Natural killer cell treated with Interleukin-12 subunit alpha and Interleukin-12 subunit beta and Interleukin-15 and Interleukin-18, amount 100 ng/mL, for 72 hours (primary cell): Measurements from ENCODE around the gene UBAC2. TPM values are rescaled to one million over a fixed set of nuclear protein-coding genes. Genes with fewer than 3 reads are reported as not detected.
A peak's percentile ranks its signal among the peaks of the same experiment; 100 is the strongest.

ENCODE experiments used
- ATAC-seq, 2 donors: fragments of 150-1000 bp; cut with Tn5 transposase in 1 of 2; sonication (Bioruptor Pico), chemical (Tn5 transposase) in 1 of 2; 2 replicates each; pipeline ENCODE4 v1.10.0; 2021
- DNase-seq: peaks from one replicate; pipeline ENCODE4 v3.0.0; 2022; ENCODE audit warnings: low spot score
- H3K27ac Mint-ChIP-seq, 2 donors: 1 replicate in 1 of 2; 2 replicates in 1 of 2; pipeline ENCODE4 v1.8.0; 2022; ENCODE audit warnings: mixed read lengths in 2 of 2, mild to moderate bottlenecking in 1 of 2, moderate library complexity in 1 of 2
- H3K27me3 Mint-ChIP-seq, 2 donors: 1 replicate in 1 of 2; 2 replicates in 1 of 2; pipeline ENCODE4 v1.8.0; 2022; ENCODE audit warnings: mixed read lengths in 2 of 2
- H3K36me3 Mint-ChIP-seq: one replicate; pipeline ENCODE4 v1.8.0; 2022; ENCODE audit warnings: mixed read lengths
- H3K4me1 Mint-ChIP-seq, 2 donors: 1 replicate in 1 of 2; 2 replicates in 1 of 2; pipeline ENCODE4 v1.8.0; 2022; ENCODE audit warnings: low read depth in 2 of 2, mixed read lengths in 2 of 2, mild to moderate bottlenecking in 1 of 2
- H3K4me3 Mint-ChIP-seq: one replicate; pipeline ENCODE4 v1.8.0; 2022; ENCODE audit warnings: mixed read lengths
- H3K9me3 Mint-ChIP-seq: 2 replicates; pipeline ENCODE4 v1.8.0; 2022; ENCODE audit warnings: mixed read lengths
- total RNA-seq, 2 donors: library from RNA; stranded (reverse); gene quantifications; one replicate each; pipeline ENCODE4 v1.2.3, GENCODE V29; 2022

UBAC2 gene
- total RNA-seq, 2 donors from 2014 or later = 55.9 to 58.0 TPM

GRCh38 chr13:99334221-99334620, 133.6 kb downstream of the UBAC2 start:
- Mint-ChIP-seq H3K9me3 (no peaks in the 10 kb centered on the region), H3K27me3 (peaks cover 3 to 6% of the 10 kb centered on the region in 2 donors), H3K4me3 (no peak overlapping the region), H3K36me3 (peaks cover 11% of the 10 kb centered on the region), H3K27ac (peak overlapping the region in 1 of 2 donors; percentile 25), H3K4me1 (peaks cover 25 to 36% of the 10 kb centered on the region in 2 donors)
- ATAC-seq (no peak), DNase-seq (no peak)

- ATAC-seq = no peak
- H3K27me3 Mint-ChIP-seq = peaks cover 3 to 6% of the 10 kb centered on the region in 2 donors
- H3K4me3 Mint-ChIP-seq = no peak overlapping the region
- H3K4me1 Mint-ChIP-seq = peaks cover 30 to 44% of the 10 kb centered on the region in 2 donors
- H3K27ac Mint-ChIP-seq = peak overlapping the region in 1 of 2 donors; percentile 50
- no peak for DNase-seq
- no peaks in the 10 kb centered on the region for H3K9me3 Mint-ChIP-seq
- peaks cover 11% of the 10 kb centered on the region for H3K36me3 Mint-ChIP-seq
Measured at GRCh38 chr13:99335087-99335486, 134.4 kb downstream of the UBAC2 start.

GRCh38 chr13:99335603-99336002, 134.9 kb downstream of the UBAC2 start:
- H3K9me3 Mint-ChIP-seq = no peaks in the 10 kb centered on the region
- H3K4me1 Mint-ChIP-seq = peaks cover 34 to 49% of the 10 kb centered on the region in 2 donors
- peaks cover 3 to 6% of the 10 kb centered on the region in 2 donors for H3K27me3 Mint-ChIP-seq
- H3K36me3 Mint-ChIP-seq = peaks cover 17% of the 10 kb centered on the region
- ATAC-seq (no peak), DNase-seq (no peak)
- H3K4me3 Mint-ChIP-seq = no peak overlapping the region
- H3K27ac Mint-ChIP-seq = peak overlapping the region in 1 of 2 donors; percentile 50

GRCh38 chr13:99339230-99339721, 138.6 kb downstream of the UBAC2 start:
- Mint-ChIP-seq H3K4me3 (no peak overlapping the region), H3K27ac (peak overlapping the region; percentile 16 to 55), H3K36me3 (peaks cover 25% of the 10 kb centered on the region), H3K27me3 (peaks cover 5 to 6% of the 10 kb centered on the region in 2 donors), H3K9me3 (no peaks in the 10 kb centered on the region), H3K4me1 (peaks cover 33 to 44% of the 10 kb centered on the region in 2 donors)
- no peak for ATAC-seq
- no peak for DNase-seq

GRCh38 chr13:99339736-99340397, 139.2 kb downstream of the UBAC2 start:
- DNase-seq = no peak
- peaks cover 29% of the 10 kb centered on the region for H3K36me3 Mint-ChIP-seq
- peak overlapping the region; percentile 69 for H3K4me3 Mint-ChIP-seq
- peaks cover 5 to 6% of the 10 kb centered on the region in 2 donors for H3K27me3 Mint-ChIP-seq
- H3K4me1 Mint-ChIP-seq = peaks cover 36 to 48% of the 10 kb centered on the region in 2 donors
- peak; percentile 88 for ATAC-seq
- peak overlapping the region in 1 of 2 donors; percentile 45 for H3K27ac Mint-ChIP-seq
- H3K9me3 Mint-ChIP-seq = no peaks in the 10 kb centered on the region

- Mint-ChIP-seq H3K27me3 (peaks cover 5 to 6% of the 10 kb centered on the region in 2 donors), H3K4me3 (peak overlapping the region; percentile 69), H3K4me1 (peaks cover 39 to 47% of the 10 kb centered on the region in 2 donors), H3K9me3 (no peaks in the 10 kb centered on the region), H3K36me3 (peaks cover 31% of the 10 kb centered on the region), H3K27ac (no peak overlapping the region)
- no peak for DNase-seq
- ATAC-seq = no peak
Measured at GRCh38 chr13:99340638-99341037, 140.0 kb downstream of the UBAC2 start.

GRCh38 chr13:99341969-99342722, 141.5 kb downstream of the UBAC2 start:
- peaks cover 51 to 57% of the 10 kb centered on the region in 2 donors for H3K4me1 Mint-ChIP-seq

GRCh38 chr13:99342723-99343315, 142.2 kb downstream of the UBAC2 start:
- DNase-seq (no peak), ATAC-seq (peak in 1 of 2 donors; percentile 4)
- Mint-ChIP-seq H3K36me3 (peaks cover 32% of the 10 kb centered on the region), H3K4me3 (no peak overlapping the region), H3K27me3 (peaks cover 5 to 6% of the 10 kb centered on the region in 2 donors), H3K4me1 (peaks cover 53 to 60% of the 10 kb centered on the region in 2 donors), H3K9me3 (no peaks in the 10 kb centered on the region), H3K27ac (no peak overlapping the region)

More at GRCh38 chr13:99341969-99342722, 141.5 kb downstream of the UBAC2 start:
- Mint-ChIP-seq H3K36me3 (peaks cover 31% of the 10 kb centered on the region), H3K9me3 (no peaks in the 10 kb centered on the region), H3K27ac (no peak overlapping the region), H3K27me3 (peaks cover 5 to 6% of the 10 kb centered on the region in 2 donors), H3K4me3 (no peak overlapping the region)
- ATAC-seq (peak in 1 of 2 donors; percentile 12), DNase-seq (no peak)

- H3K4me3 Mint-ChIP-seq = no peak overlapping the region
- H3K36me3 Mint-ChIP-seq = peaks cover 41% of the 10 kb centered on the region
- no peak for DNase-seq
- peak overlapping the region in 1 of 2 donors; percentile 20 for H3K27ac Mint-ChIP-seq
- no peaks in the 10 kb centered on the region for H3K9me3 Mint-ChIP-seq
- H3K27me3 Mint-ChIP-seq = peaks cover 0 to 2% of the 10 kb centered on the region in 2 donors
- ATAC-seq = no peak
- peaks cover 58 to 61% of the 10 kb centered on the region in 2 donors for H3K4me1 Mint-ChIP-seq
Measured at GRCh38 chr13:99344610-99345208, 144.1 kb downstream of the UBAC2 start.

- Mint-ChIP-seq H3K36me3 (peaks cover 38% of the 10 kb centered on the region), H3K27ac (no peak overlapping the region), H3K27me3 (peaks cover 0 to 2% of the 10 kb centered on the region in 2 donors), H3K4me1 (peaks cover 52 to 55% of the 10 kb centered on the region in 2 donors), H3K9me3 (no peaks in the 10 kb centered on the region), H3K4me3 (no peak overlapping the region)
- ATAC-seq (no peak), DNase-seq (no peak)
Measured at GRCh38 chr13:99345345-99345744, 144.7 kb downstream of the UBAC2 start.

GRCh38 chr13:99346335-99347042, 145.8 kb downstream of the UBAC2 start:
- Mint-ChIP-seq H3K4me3 (no peak overlapping the region), H3K27me3 (peaks cover 0 to 2% of the 10 kb centered on the region in 2 donors), H3K27ac (peak overlapping the region in 1 of 2 donors; percentile 73), H3K36me3 (peaks cover 29% of the 10 kb centered on the region), H3K9me3 (no peaks in the 10 kb centered on the region), H3K4me1 (peaks cover 51 to 55% of the 10 kb centered on the region in 2 donors)
- no peak for DNase-seq
- ATAC-seq = no peak

GRCh38 chr13:99347335-99347878, 146.8 kb downstream of the UBAC2 start:
- DNase-seq (no peak), ATAC-seq (no peak)
- Mint-ChIP-seq H3K4me1 (peaks cover 56 to 60% of the 10 kb centered on the region in 2 donors), H3K27ac (peak overlapping the region; percentile 31 to 32), H3K4me3 (peak overlapping the region; percentile 1), H3K36me3 (peaks cover 25% of the 10 kb centered on the region), H3K27me3 (peaks cover 0 to under 1% of the 10 kb centered on the region in 2 donors), H3K9me3 (no peaks in the 10 kb centered on the region)
